HK-2 (cell line): ENCODE results near the gene ELOVL1.

Source experiments
- DNase-seq: peaks from one replicate; pipeline ENCODE4 v3.0.0-alpha.2; 2018; ENCODE audit not compliant: unreplicated experiment

ELOVL1 gene

DNA sequence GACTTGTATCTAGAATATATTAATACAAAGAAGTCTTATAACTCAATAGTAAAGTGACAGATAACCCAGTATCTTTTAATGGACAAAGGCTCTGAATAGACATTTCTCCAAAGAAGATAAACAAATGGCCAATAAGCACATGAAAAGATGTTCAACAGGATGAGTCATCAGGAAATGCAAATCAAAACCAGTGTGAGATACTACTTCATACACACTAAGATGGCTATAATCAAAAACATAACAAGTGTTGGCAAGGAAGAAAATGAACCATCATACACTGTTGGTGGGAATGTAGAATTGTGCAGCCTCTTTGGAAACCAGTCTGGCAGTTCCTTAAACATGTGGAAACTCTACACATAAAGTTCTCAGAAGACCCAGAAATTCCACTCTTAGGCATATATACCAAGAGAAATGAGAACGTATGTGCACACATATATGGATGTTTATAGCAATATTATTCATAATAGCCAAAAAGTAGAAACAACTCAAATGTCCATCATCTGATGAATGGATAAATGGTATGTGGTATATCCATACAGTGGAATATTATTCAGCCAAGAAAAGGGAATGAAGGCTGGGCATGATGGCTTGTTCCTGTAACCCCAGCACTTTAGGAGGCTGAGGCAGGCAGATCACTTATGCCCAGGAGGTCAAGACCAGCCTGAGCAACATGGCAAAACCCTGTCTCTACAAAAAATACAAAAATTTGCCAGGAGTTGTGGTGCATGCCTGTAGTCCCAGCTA, 40.1 kb downstream of the ELOVL1 start:
- DNase-seq: no peak

DNA sequence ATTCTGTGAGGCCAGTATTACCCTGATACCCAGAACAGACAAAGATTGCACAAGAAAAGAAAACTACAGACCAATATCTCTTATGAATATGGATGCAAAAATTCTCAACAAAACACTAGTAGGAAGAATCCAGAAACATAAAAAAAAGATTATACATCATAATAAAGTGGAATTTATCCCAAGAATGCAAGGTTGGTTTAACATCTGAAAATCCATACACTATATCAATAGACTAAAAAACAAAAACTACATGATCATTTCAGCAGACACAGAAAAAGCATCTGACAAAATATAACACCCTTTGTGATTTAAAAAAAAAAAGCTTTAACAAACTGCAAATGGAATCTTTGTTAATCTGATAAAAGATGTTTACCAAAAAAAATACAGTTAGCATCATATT, 42.4 kb downstream of the ELOVL1 start:
- DNase-seq: no peak

DNA sequence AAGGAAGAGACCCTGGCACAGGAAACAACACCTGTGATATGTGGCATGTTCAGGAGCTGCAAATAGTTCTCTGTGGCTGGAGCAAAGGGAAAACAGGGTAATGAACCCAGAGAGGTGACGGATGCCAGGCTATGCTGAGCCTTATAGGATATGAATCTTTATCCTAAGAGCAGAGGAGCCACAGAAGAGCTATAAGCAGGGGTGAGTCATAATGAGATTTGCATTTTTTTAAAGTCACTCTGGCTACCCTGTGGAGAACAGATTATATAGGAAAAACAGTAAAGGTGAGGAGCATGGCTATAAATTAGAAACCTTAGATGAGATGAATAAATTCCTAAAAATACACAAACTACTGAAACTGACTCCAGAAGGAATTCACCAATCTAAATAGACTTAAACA, 43.0 kb downstream of the ELOVL1 start:
- DNase-seq: no peak

DNA sequence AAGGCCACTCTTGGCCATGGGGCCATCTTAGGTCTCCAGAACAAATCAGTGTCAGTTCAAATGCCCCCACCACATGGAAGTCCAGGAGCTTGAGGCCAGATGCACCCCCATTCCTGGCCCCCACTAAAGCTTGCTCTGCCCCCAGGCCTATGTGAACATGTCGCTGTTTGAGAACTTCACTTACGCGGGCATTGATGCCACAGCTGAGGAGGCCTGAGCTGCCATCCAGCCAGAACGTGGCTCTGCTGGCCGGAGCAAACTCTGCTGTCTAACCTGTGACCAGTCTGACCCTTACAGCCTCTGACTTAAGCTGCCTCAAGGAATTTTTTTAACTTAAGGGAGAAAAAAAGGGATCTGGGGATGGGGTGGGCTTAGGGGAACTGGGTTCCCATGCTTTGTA, 45.3 kb downstream of the ELOVL1 start:
- no peak for DNase-seq

DNA sequence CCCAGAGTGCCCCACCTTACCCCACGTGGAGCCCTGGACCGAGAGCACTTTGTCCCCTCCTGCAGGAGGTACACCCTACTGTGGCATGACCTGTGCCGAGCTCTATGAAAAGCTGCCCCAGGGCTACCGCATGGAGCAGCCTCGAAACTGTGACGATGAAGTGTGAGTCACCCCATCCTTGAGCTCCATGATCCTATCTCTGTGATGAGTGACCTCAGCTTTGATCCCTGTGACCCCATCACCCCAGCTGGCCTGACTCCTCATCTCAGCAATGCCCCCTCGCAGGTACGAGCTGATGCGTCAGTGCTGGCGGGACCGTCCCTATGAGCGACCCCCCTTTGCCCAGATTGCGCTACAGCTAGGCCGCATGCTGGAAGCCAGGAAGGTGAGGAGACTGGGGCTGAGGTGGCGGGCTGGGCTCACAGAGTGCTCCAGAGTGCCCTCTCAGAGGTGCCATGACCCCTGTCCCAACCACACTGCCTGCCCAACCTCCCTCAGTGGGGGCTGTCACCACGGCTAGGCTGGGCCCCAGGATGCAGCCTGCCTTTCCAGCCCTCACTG, 46.4 kb downstream of the ELOVL1 start:
- no peak for DNase-seq

DNA sequence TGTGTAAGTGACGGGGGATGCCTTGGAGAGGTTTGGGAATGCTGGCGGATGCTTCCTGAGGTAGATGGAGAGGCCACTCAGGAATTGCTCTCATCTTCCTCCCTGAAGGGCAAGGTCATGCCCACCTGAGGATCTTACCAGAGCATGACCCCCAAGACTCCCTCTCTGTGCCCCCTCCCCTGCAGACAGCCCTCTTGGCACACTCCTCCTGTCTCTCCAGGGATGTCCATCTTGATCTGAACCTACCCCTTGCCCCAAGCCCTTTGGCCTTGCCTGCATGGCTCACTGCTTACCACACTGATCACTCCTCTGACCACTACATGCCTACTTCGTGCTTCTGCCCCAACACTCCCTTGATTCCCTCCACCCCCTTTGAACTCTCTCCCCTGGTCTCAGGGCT, 48.0 kb downstream of the ELOVL1 start:
- DNase-seq: no peak

DNA sequence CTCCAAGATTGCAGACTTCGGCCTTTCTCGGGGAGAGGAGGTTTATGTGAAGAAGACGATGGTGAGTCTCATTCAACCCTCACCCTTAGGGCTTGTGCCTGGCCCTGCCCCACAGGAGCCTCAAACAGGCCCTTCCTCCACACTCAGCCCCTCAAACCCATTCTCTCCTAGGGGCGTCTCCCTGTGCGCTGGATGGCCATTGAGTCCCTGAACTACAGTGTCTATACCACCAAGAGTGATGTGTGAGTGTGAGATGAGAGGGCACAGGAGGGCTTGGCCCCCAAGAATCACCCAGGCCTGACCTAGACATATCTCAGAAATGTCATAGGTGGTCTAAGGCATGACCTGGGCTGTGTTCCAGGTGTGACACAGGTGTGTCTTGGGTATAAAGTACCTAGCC, 48.5 kb downstream of the ELOVL1 start:
- no peak for DNase-seq

DNA sequence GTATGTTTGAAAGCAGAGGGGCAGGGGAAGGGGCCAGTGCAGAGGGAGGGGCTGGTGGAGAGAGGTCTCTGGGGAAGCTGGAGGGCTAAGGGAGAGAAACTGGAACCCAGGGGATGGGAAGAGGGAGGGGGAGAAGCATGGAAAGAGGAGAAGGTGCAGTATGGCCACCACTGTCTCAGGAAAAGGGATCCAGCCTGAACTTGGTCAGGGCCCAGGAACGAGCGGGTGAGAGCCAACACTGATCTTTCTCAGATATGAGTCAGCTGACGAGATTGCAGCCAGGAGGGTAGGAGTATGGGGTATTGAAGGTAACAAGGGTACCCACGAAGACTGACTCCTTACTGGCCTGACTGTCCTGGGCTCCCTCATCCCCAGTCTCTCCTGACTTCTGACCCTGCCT, 49.0 kb downstream of the ELOVL1 start:
- DNase-seq: no peak

DNA sequence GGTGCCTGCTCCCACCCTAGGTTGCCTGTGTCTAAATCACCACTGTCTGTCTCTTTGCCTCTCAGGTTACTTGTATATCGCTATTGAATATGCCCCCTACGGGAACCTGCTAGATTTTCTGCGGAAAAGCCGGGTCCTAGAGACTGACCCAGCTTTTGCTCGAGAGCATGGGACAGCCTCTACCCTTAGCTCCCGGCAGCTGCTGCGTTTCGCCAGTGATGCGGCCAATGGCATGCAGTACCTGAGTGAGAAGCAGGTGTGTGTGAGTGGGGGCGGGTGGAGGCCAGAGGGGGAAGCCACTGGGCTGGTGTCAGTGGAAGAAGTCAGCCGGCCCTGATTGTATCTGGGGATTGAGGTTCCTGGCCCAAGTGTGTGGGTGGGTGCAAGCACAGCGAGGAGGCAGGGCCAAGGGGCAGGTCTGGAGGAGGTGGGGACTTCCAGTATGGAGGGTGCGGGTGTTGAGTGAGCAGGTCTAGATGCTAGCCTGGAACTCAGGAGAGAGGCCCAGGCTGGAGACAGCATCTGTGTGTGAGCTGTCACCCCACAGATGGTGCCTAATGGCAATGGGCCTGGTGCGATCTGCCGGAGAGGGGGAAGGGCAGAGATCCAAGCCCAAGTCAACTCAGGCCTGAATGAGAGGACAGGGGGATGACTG, 49.9 kb downstream of the ELOVL1 start:
- DNase-seq: no peak

DNA sequence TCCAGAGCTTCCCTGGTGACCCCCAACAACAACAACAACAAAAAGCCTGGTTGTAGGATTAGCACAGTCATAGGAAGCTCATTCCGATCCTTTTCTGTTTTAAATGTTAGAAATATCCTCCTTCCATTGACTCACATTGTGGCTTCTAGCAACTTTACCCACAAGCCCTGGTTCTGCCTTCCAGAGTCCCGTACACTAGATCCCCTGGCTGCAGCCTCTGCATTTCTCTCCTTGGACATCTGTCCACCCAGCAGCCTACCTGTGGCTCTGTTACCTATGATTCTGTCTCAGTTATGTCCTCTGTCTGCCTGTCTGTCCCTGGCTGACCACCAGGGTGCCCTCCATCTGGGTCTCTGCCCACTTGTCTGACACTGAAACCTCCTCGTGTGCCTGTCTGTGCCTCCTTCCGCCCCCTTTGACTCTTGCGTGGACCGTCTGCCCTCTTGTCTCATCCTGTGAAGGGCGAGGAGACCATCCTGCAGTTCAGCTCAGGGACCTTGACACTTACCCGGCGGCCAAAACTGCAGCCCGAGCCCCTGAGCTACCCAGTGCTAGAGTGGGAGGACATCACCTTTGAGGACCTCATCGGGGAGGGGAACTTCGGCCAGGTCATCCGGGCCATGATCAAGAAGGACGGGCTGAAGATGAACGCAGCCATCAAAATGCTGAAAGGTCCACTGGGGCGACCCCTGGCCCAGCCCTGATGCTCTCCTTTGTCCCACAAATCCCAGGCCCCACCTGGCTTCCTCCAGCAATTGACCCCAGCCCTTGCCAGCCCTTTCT, 50.9 kb downstream of the ELOVL1 start:
- DNase-seq: no peak

DNA sequence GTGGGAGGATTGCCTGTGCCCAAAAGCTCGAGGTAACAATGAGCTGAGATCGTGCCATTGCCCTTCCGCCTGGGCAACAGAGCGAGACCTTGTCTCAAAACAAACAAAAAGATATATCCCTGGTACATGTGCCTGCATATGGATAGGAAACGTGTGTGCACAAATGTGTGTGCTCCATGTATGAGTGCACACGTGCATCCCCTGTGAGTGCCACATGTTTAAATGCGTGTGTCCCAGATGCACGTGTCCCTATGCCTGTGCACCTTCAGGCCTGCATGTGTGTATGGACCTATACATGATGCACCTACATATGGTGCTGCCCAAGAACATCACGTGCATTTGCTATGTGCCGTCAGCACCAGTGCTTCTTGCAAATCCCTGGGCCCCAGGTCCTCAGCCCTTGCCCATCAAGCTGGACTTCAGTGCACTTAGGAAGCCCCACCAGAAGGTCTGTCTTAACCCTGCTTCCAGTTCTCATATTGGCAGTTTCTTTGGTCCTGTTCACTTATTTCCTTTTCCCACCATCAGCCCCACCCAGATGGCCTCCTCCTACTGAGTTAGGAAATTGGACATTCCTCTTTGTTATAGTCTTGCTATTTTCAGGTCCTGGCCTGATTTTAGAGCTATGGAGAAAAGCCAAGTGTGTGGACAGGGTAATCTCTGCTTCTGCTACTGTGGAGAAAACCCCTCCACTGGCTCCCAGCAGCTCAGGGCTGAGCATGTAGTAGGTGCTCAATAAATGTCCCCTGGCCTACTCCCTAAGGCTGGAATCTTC, 51.7 kb downstream of the ELOVL1 start:
- no peak for DNase-seq

DNA sequence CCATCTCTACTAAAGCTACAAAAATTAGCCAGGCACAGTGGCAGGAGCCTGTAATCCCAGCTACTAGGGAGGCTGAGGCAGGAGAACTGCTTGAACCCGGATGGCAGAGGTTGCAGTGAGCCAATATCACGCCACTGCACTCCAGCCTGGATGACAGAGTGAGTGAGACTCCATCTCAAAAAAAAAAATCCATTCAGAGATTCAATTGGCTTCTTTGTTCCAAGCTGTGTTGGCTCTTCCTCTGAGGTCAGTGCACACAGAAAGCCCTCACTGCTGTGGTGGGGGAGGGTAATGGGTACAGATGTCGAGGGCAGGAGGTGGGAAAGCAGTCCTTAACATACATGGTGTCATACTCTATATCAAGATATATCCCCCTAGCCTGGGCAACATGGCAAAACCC, 52.3 kb downstream of the ELOVL1 start:
- no peak for DNase-seq

DNA sequence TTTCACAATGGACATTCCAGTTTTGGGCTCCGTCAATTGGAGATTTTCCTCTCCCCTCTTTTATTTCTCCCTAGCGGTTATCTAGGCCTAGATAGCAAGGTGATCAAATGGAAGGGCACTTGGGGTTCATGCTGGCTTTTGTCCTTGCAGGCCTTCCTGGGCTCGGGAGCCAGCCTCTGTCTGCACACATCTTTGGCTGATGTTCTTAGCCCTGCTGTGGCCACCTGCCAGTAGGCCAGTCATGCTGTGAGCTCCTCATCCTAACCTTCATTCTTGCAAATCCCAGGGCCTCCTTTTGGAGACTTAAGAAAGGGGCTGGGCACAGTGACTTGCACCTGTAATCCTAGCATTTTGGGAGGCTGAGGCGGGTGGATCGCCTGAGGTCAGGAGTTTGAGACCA, 53.6 kb downstream of the ELOVL1 start:
- DNase-seq: no peak

DNA sequence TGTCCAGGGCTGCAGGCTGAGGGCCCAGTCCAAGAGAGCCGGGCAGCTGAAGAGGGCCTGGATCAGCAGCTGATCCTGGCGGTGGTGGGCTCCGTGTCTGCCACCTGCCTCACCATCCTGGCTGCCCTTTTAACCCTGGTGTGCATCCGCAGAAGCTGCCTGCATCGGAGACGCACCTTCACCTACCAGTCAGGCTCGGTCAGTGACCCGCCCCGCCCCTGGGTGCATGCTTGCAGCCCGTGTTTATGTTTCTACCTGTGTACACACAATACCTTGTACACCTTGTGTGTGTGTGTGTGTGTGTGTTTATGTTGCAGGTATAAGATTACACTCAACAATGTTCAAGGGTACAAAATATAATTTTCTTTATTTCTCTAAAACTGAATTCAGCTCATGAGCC, 54.0 kb downstream of the ELOVL1 start:
- no peak for DNase-seq
